Measurements from ENCODE around the gene ZBTB25.

- no peak for TF ChIP-seq TCF4 (CRISPR knock-in tag; IDR thresholded peaks at IDR 0.05; ENCODE audit: borderline replicate concordance)
- TF ChIP-seq SNAI2 (CRISPR knock-in tag; IDR thresholded peaks at IDR 0.05) = no peak
These were observed 7.4 kb upstream of the ZBTB25 start for GRCh38 chr14:64510825-64511671.
